SU-DHL-6 (cell line): ENCODE measurements around the gene GINS3.

Experiments
- CTCF ChIP-seq: fragments of 200-600 bp; sonication (generic); IDR thresholded peaks from one replicate; pipeline ENCODE4 v1.5.1; 2017; ENCODE audit warnings: antibody characterized with exemption, mild to moderate bottlenecking, low read length, moderate library complexity; ENCODE audit not compliant: insufficient read depth, poor library complexity, severe bottlenecking
- EZH2phosphoT487 ChIP-seq: fragments of 200-600 bp; sonication (generic), shearing (Covaris generic); conservative IDR thresholded peaks from 2 replicates; pipeline ENCODE4 v1.6.1; 2018; ENCODE audit warnings: mild to moderate bottlenecking, antibody characterized with exemption, low read length, moderate library complexity, mixed read lengths

DNA sequence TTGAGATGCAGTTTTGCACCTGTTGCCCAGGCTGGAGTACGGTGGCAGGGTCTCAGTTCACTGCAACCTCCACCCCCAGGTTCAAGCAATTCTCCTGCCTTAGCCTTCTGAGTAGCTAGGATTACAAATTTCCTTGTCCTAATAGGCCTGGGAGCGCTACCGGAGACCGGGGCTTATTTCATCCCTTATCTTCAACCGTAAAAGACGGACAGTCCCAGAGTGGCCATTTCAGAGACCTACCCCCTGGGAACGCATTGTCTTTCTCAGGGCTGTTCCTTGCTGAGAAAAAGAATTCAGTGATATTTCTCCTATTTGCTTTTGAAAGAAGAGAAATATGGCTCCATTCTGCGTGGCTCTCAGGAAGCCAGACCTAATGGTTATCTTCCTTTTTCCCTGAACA is 39.6 kb upstream of the GINS3 start:
- no peak for TF ChIP-seq CTCF
- no peak for TF ChIP-seq EZH2phosphoT487
